Muscle layer of duodenum (tissue), 2 donors: ENCODE measurements around the gene DEDD2.
A peak's percentile ranks its signal among the peaks of the same experiment; 100 is the strongest.

Source experiments
- H3K27ac ChIP-seq: one replicate; pipeline ENCODE4 v1.7.0; 2013; ENCODE audit warnings: mild to moderate bottlenecking, low read length
- H3K27me3 ChIP-seq: one replicate; pipeline ENCODE4 v1.7.0; 2013; ENCODE audit warnings: low read depth, mild to moderate bottlenecking, control low read depth, low read length
- H3K36me3 ChIP-seq, 2 donors: one replicate each; pipeline ENCODE4 v1.7.0; 2013; ENCODE audit warnings: low read length in 2 of 2, control low read depth in 1 of 2, mild to moderate bottlenecking in 1 of 2; ENCODE audit not compliant: insufficient read depth in 2 of 2, control insufficient read depth in 1 of 2
- H3K4me1 ChIP-seq, 2 donors: one replicate each; pipeline ENCODE4 v1.7.0; 2013; ENCODE audit warnings: low read length in 2 of 2, mild to moderate bottlenecking in 2 of 2, control low read depth in 1 of 2, moderate library complexity in 1 of 2; ENCODE audit not compliant: insufficient read depth in 2 of 2, control insufficient read depth in 1 of 2
- H3K4me3 ChIP-seq, 2 donors: one replicate each; pipeline ENCODE4 v1.7.0; 2013; ENCODE audit warnings: low read length in 2 of 2, low read depth in 1 of 2, mild to moderate bottlenecking in 1 of 2
- H3K9me3 ChIP-seq, 2 donors: one replicate each; pipeline ENCODE4 v1.7.0; 2013; ENCODE audit warnings: low read length in 2 of 2, control low read depth in 1 of 2, mild to moderate bottlenecking in 1 of 2; ENCODE audit not compliant: control insufficient read depth in 1 of 2
- donor health status: healthy.

The DEDD2 gene

GRCh38 chr19:42233678-42234292, 16.3 kb upstream of the DEDD2 start:
- Histone ChIP-seq H3K4me3 (no peak overlapping the region), H3K27ac (no peak overlapping the region), H3K9me3 (no peaks in the 10 kb centered on the region), H3K27me3 (no peaks in the 10 kb centered on the region), H3K4me1 (peaks cover 0 to 4% of the 10 kb centered on the region in 2 donors), H3K36me3 (peaks cover 58 to 76% of the 10 kb centered on the region in 2 donors)

GRCh38 chr19:42233106-42233505, 15.6 kb upstream of the DEDD2 start:
- no peaks in the 10 kb centered on the region for H3K9me3 ChIP-seq
- peaks cover 61 to 78% of the 10 kb centered on the region in 2 donors for H3K36me3 ChIP-seq

GRCh38 chr19:42232435-42232834, 15.0 kb upstream of the DEDD2 start:
- no peaks in the 10 kb centered on the region for H3K27me3 ChIP-seq
- H3K4me3 ChIP-seq = no peak overlapping the region
- peaks cover 61 to 78% of the 10 kb centered on the region in 2 donors for H3K36me3 ChIP-seq
- no peaks in the 10 kb centered on the region for H3K9me3 ChIP-seq
- peaks cover 0 to 4% of the 10 kb centered on the region in 2 donors for H3K4me1 ChIP-seq
- no peak overlapping the region for H3K27ac ChIP-seq

More at GRCh38 chr19:42233106-42233505, 15.6 kb upstream of the DEDD2 start:
- H3K27ac ChIP-seq = no peak overlapping the region
- peaks cover 0 to 4% of the 10 kb centered on the region in 2 donors for H3K4me1 ChIP-seq
- no peak overlapping the region for H3K4me3 ChIP-seq
- H3K27me3 ChIP-seq = no peaks in the 10 kb centered on the region

- Histone ChIP-seq H3K27ac (no peak overlapping the region), H3K4me3 (no peak overlapping the region), H3K9me3 (no peaks in the 10 kb centered on the region), H3K4me1 (peaks cover 0 to 4% of the 10 kb centered on the region in 2 donors), H3K27me3 (no peaks in the 10 kb centered on the region), H3K36me3 (peaks cover 64 to 81% of the 10 kb centered on the region in 2 donors)
Observed at GRCh38 chr19:42230571-42230970, 13.1 kb upstream of the DEDD2 start.

GRCh38 chr19:42229855-42230351, 12.4 kb upstream of the DEDD2 start:
- Histone ChIP-seq H3K36me3 (peaks cover 62 to 81% of the 10 kb centered on the region in 2 donors), H3K27ac (no peak overlapping the region), H3K4me3 (no peak overlapping the region), H3K9me3 (no peaks in the 10 kb centered on the region), H3K4me1 (peaks cover 0 to 4% of the 10 kb centered on the region in 2 donors), H3K27me3 (no peaks in the 10 kb centered on the region)

GRCh38 chr19:42229301-42229854, 11.9 kb upstream of the DEDD2 start:
- no peaks in the 10 kb centered on the region for H3K9me3 ChIP-seq
- no peak overlapping the region for H3K27ac ChIP-seq
- H3K4me3 ChIP-seq = no peak overlapping the region
- H3K36me3 ChIP-seq = peaks cover 66 to 82% of the 10 kb centered on the region in 2 donors
- no peaks in the 10 kb centered on the region for H3K27me3 ChIP-seq
- H3K4me1 ChIP-seq = peaks cover 0 to 4% of the 10 kb centered on the region in 2 donors

GRCh38 chr19:42228641-42229040, 11.2 kb upstream of the DEDD2 start:
- peaks cover 61 to 77% of the 10 kb centered on the region in 2 donors for H3K36me3 ChIP-seq

GRCh38 chr19:42226886-42227285, 9.4 kb upstream of the DEDD2 start:
- Histone ChIP-seq H3K27me3 (no peaks in the 10 kb centered on the region), H3K9me3 (no peaks in the 10 kb centered on the region), H3K4me3 (no peak overlapping the region), H3K36me3 (peaks cover 46 to 60% of the 10 kb centered on the region in 2 donors), H3K4me1 (no peaks in the 10 kb centered on the region), H3K27ac (no peak overlapping the region)

More at GRCh38 chr19:42228641-42229040, 11.2 kb upstream of the DEDD2 start:
- Histone ChIP-seq H3K9me3 (no peaks in the 10 kb centered on the region), H3K4me3 (no peak overlapping the region), H3K27ac (no peak overlapping the region), H3K27me3 (no peaks in the 10 kb centered on the region), H3K4me1 (no peaks in the 10 kb centered on the region)

- no peaks in the 10 kb centered on the region for H3K27me3 ChIP-seq
- no peak overlapping the region for H3K27ac ChIP-seq
- H3K4me1 ChIP-seq = peaks cover 0 to 6% of the 10 kb centered on the region in 2 donors
- no peak overlapping the region for H3K4me3 ChIP-seq
- no peaks in the 10 kb centered on the region for H3K9me3 ChIP-seq
- H3K36me3 ChIP-seq = peaks cover 36 to 50% of the 10 kb centered on the region in 2 donors
Observed at GRCh38 chr19:42225718-42226292, 8.3 kb upstream of the DEDD2 start.

- Histone ChIP-seq H3K27ac (no peak overlapping the region), H3K4me1 (peaks cover 0 to 9% of the 10 kb centered on the region in 2 donors), H3K9me3 (no peaks in the 10 kb centered on the region), H3K36me3 (peaks cover 35 to 47% of the 10 kb centered on the region in 2 donors), H3K4me3 (no peak overlapping the region), H3K27me3 (no peaks in the 10 kb centered on the region)
Observed at GRCh38 chr19:42224940-42225717, 7.7 kb upstream of the DEDD2 start.

GRCh38 chr19:42220751-42221097, 3.2 kb upstream of the DEDD2 start:
- peak overlapping the region; percentile 88 for H3K27ac ChIP-seq
- peak overlapping the region; percentile 84 to 98 for H3K4me3 ChIP-seq
- no peaks in the 10 kb centered on the region for H3K27me3 ChIP-seq
- no peaks in the 10 kb centered on the region for H3K9me3 ChIP-seq
- peaks cover 10 to 16% of the 10 kb centered on the region in 2 donors for H3K36me3 ChIP-seq
- H3K4me1 ChIP-seq = peaks cover 9 to 38% of the 10 kb centered on the region in 2 donors
